ENCODE results near the gene SMIM20.

GRCh38 chr4:25978327-25978726, 64.3 kb downstream of the SMIM20 start:
- TF ChIP-seq ARID3B (CRISPR knock-in tag; IDR thresholded peaks at IDR 0.05; ENCODE audit: borderline replicate concordance) (no peak), ZNF830 (CRISPR knock-in tag; IDR thresholded peaks at IDR 0.05) (no peak), PATZ1 (CRISPR knock-in tag; IDR thresholded peaks at IDR 0.05; ENCODE audit: borderline replicate concordance) (no peak), BRF2 (IDR thresholded peaks at IDR 0.05; ENCODE audit: borderline replicate concordance, insufficient read depth, insufficient read length) (no peak)
